ENCODE data around the gene SORCS3.

SORCS3 gene

GRCh38 chr10:105026566-105026965 lies 385.5 kb downstream of the SORCS3 start:
- no peak for DNase-seq

GRCh38 chr10:105029286-105029685 lies 388.2 kb downstream of the SORCS3 start:
- no peak for DNase-seq

DNA sequence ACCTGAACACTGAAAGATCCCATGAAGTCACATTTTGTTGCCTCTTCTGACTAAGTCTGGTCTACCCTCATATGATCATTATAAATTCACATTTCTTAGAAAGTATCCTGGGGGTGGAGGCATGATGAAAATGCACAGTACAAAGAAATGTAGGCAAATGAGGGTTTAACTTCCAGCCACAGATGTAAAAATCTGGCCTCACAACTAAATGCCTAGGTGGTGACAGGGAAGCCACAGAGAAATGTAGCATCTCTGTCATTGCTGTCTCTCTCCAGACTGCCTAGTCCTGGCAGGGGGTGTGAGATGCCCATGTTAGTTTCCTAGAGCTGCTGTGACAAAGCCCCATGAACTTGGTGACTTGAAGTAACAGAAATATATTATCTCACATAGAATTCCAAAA lies 395.9 kb downstream of the SORCS3 start:
- no peak for DNase-seq

DNA sequence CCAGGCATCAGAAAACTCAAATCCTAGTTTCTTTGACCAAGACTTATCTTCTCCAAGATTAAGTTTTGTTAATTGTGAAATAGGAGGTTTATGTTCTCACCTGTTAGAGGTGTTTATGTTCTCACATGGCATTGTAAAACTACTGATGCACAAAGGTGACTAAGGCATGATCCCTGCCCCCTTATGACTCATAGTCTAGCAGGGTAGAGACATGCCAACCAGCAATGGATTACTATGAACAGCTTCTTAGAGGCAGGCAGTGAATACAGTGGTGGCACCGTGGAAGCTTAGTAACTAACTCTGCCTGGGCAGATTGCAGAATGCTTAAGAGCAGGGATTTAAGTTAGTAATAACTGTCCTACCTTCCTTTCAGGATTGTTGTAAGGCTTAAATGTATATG lies 400.9 kb downstream of the SORCS3 start:
- DNase-seq = no peak

- no peak for DNase-seq
These were observed 401.9 kb downstream of the SORCS3 start for GRCh38 chr10:105042906-105043552.

GRCh38 chr10:105044902-105045301 lies 403.8 kb downstream of the SORCS3 start:
- DNase-seq = no peak

GRCh38 chr10:105056413-105056812 lies 415.3 kb downstream of the SORCS3 start:
- DNase-seq = no peak

DNA sequence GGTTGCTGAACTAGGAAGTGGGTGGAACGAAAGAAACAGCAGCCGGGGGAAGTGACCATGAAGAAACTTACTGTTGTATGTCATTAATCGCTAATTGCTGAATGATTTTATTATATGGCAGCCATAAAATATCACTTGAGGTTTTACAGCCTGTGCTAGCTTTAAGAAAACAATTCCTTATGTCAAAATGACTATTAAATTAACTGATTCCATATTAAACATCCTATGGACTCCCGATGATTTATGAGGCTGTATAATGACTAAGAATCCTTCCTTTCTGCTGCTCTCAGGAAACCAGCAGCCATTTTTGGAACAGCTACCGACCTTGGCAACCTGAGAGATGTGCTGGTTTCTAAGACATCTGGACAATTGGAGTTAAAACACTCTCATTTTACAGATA lies 421.9 kb downstream of the SORCS3 start:
- DNase-seq = no peak

DNA sequence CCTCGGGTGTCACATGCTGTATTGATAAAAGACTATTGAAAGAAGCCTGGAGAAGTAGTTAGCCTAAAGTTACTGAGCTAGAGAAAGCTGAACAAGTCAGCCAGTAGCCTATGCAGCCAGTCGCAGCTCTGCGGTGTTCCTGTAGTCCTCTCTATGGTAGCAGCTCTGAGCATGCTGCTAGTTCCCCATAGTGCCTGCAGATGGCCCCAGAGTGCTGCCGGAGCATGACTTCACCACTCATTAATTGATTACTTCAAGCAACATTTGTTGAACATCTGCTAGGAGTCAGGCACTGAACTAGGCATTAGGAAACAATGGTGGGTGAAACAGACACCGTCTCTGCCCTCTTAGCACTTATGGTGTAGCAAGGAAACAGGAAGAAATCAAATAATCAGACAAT lies 422.7 kb downstream of the SORCS3 start:
- DNase-seq = no peak

DNA sequence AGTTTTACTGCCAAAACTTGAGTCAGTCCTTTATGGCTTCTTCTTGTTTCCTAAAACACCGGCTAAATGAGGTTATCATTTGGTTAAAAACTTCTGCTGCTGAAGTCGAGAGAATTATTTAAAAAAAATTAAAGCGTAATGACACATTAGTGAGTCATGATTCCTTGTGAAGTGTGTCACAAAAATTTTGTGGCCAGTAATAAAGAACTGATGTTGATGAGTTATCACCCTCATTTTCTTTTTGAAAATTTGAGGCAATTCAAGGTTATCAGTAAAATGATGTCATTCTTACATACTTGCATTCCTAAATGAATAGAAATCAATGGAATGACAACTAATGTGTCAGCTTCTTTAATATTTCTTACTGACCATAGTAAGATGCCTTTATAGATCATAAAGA lies 427.4 kb downstream of the SORCS3 start:
- no peak for DNase-seq

GRCh38 chr10:105070249-105070648 lies 429.2 kb downstream of the SORCS3 start:
- DNase-seq = no peak

- DNase-seq = no peak
These were observed 429.9 kb downstream of the SORCS3 start for GRCh38 chr10:105070952-105071351.

- DNase-seq = no peak
These were observed 430.9 kb downstream of the SORCS3 start for GRCh38 chr10:105071980-105072379.

GRCh38 chr10:105073999-105074398 lies 432.9 kb downstream of the SORCS3 start:
- no peak for DNase-seq

GRCh38 chr10:105075031-105075430 lies 433.9 kb downstream of the SORCS3 start:
- no peak for DNase-seq

- DNase-seq = no peak
These were observed 444.9 kb downstream of the SORCS3 start for GRCh38 chr10:105085980-105086379.

GRCh38 chr10:105094048-105094447 lies 453.0 kb downstream of the SORCS3 start:
- no peak for DNase-seq

- DNase-seq = no peak
These were observed 455.2 kb downstream of the SORCS3 start for GRCh38 chr10:105096316-105096715.

DNA sequence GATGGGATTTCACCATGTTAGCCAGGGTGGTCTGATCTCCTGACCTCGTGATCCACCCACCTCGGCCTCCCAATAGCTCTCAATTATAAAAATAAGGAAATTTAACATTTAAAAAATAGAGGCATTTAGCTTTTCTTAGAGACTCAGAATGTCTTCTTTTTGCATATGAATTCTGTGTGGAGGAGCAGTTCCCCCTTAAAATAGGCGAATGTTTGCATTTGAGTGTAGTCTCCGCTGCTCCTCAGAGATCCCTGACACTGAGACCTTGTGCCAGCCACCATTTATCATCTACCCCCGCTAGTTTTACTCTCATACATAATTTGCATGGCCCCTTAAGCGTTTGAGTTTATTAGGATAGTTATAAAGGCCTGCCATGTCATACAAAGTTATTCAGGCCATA lies 461.9 kb downstream of the SORCS3 start:
- DNase-seq = no peak

GRCh38 chr10:105104297-105104696 lies 463.2 kb downstream of the SORCS3 start:
- no peak for DNase-seq

GRCh38 chr10:105109164-105109563 lies 468.1 kb downstream of the SORCS3 start:
- DNase-seq = no peak

GRCh38 chr10:105112862-105113261 lies 471.8 kb downstream of the SORCS3 start:
- no peak for DNase-seq

DNA sequence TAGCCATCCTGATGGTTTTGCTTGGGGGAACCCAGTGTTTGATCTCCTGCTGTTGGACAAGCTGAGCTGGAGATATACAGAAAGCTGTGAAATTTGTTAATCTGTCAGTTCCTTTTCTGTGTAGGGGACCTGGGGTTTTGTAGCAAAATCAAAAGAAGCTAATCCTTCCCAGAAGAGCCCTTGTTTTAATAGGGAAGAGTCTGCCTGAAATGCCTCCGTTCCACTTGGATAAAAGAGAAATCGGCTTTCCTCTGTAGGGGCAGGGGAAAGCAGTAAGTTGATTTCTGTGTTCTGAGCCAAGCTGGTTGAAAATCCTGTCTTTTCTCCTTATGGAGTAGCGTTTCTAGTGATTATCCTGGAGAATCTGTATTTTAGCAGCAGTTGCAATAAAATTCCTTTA lies 472.6 kb downstream of the SORCS3 start:
- DNase-seq = no peak

DNA sequence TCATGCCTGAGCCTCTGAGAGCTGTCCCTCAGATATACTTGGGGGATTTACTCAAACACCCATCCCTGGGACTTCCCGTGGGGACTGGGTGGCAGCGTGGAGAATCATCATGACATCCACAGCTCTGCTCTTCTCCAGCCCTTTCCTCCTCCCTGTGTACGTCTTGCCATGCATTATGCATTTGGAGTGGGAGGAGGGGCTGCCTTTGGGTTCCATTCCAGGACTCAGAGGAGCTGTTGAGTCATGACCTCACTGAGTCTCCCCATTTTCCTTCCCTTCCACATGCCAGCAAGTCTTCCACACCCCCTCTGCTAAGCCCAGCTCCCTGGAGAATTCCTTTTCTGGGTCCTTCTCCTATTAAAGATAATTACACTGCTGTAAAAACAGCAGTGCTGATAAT lies 480.7 kb downstream of the SORCS3 start:
- DNase-seq = no peak

GRCh38 chr10:105128111-105128510 lies 487.0 kb downstream of the SORCS3 start:
- no peak for DNase-seq

DNA sequence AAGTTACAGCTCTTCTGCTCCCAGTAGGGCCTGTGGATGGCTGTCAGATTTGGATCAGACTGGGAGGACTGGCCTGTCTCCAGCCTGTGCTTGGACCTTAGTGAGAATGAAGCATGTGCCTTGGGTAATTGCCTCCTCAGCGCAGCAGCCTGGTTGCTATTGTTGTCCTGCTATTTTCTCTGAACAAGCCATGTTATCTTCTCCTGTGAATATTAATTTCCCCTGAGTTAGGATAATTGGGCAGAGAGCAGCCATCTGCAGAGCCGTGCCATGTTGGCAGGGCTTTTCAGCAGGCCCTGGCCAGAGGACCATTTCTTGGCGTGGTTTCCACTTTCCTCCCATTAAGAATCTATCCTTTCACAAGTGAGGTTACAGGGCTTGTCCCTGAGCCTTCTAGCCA lies 497.3 kb downstream of the SORCS3 start:
- no peak for DNase-seq

Data from NCI-H1092 (cell line).